Lower leg skin (tissue), 3 donors: ENCODE measurements around the gene MGST1.

Experiments
- CTCF ChIP-seq, 3 donors: fragments of 450-650 bp; IDR thresholded peaks; one replicate each; pipeline ENCODE4 v1.5.1; 2016; ENCODE audit warnings: antibody characterized with exemption in 3 of 3, mild to moderate bottlenecking in 3 of 3, moderate library complexity in 2 of 3
- POLR2A ChIP-seq, 2 donors: fragments of 450-650 bp; IDR thresholded peaks; one replicate each; pipeline ENCODE4 v1.6.1; 2016 to 2017; ENCODE audit warnings: antibody characterized with exemption in 2 of 2, mild to moderate bottlenecking in 1 of 2, moderate library complexity in 1 of 2

DNA sequence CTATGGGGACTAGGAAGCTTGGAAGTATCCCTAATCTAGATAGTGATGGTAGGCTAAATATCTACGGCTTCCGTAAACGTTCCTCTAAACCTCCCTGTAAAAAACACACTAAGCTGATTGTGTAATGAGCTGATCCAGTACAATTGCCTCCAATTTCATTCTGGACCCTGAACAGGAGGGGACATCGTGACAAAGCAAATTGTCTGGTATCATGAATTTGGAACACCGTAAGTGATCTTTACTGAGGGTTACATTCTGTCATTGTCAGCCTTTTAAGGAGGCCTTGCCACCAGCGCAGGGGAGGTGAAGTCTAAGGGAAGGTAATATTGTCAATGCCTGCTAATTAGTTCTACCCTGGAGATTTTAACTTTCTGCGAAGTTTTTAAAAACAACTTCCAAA is 487 bp upstream of the MGST1 start:
- TF ChIP-seq CTCF (IDR thresholded peaks at IDR 0.05): no peak
- no peak for TF ChIP-seq POLR2A (IDR thresholded peaks at IDR 0.05)
